ENCODE data around the gene TRMT11.

Gene TRMT11

GRCh38 chr6:126034656-126035055, 48.3 kb downstream of the TRMT11 start:
- H3K36me3 Mint-ChIP-seq (ENCODE audit: low read depth): peaks cover 49% of the 10 kb centered on the region
- ATAC-seq (no peak), DNase-seq (no peak)
- H3K27ac Mint-ChIP-seq: no peak overlapping the region
- H3K9me3 Mint-ChIP-seq: no peaks in the 10 kb centered on the region
- no peaks in the 10 kb centered on the region for H3K4me1 Mint-ChIP-seq
- no peak overlapping the region for H3K4me3 Mint-ChIP-seq
- no peaks in the 10 kb centered on the region for H3K27me3 Mint-ChIP-seq

GRCh38 chr6:126035764-126036163, 49.4 kb downstream of the TRMT11 start:
- no peaks in the 10 kb centered on the region for H3K4me1 Mint-ChIP-seq
- no peaks in the 10 kb centered on the region for H3K9me3 Mint-ChIP-seq
- DNase-seq: no peak
- ATAC-seq: no peak
- H3K27ac Mint-ChIP-seq: no peak overlapping the region
- H3K4me3 Mint-ChIP-seq: no peak overlapping the region
- peaks cover 56% of the 10 kb centered on the region for H3K36me3 Mint-ChIP-seq (ENCODE audit: low read depth)
- H3K27me3 Mint-ChIP-seq: no peaks in the 10 kb centered on the region

GRCh38 chr6:126038234-126038633, 51.9 kb downstream of the TRMT11 start:
- ATAC-seq: no peak
- Mint-ChIP-seq H3K4me1 (no peaks in the 10 kb centered on the region), H3K36me3 (ENCODE audit: low read depth) (peaks cover 63% of the 10 kb centered on the region)

GRCh38 chr6:126039284-126039683, 52.9 kb downstream of the TRMT11 start:
- Mint-ChIP-seq H3K27ac (no peak overlapping the region), H3K4me1 (no peaks in the 10 kb centered on the region), H3K9me3 (no peaks in the 10 kb centered on the region), H3K27me3 (no peaks in the 10 kb centered on the region), H3K36me3 (ENCODE audit: low read depth) (peaks cover 62% of the 10 kb centered on the region), H3K4me3 (no peak overlapping the region)
- ATAC-seq: no peak
- no peak for DNase-seq

More at GRCh38 chr6:126038234-126038633, 51.9 kb downstream of the TRMT11 start:
- DNase-seq: no peak
- H3K27ac Mint-ChIP-seq: no peak overlapping the region
- H3K4me3 Mint-ChIP-seq: no peak overlapping the region
- H3K27me3 Mint-ChIP-seq: no peaks in the 10 kb centered on the region
- H3K9me3 Mint-ChIP-seq: no peaks in the 10 kb centered on the region

- H3K27ac Mint-ChIP-seq: no peak overlapping the region
- no peak overlapping the region for H3K4me3 Mint-ChIP-seq
- no peak for DNase-seq
- no peaks in the 10 kb centered on the region for H3K9me3 Mint-ChIP-seq
- H3K27me3 Mint-ChIP-seq: no peaks in the 10 kb centered on the region
- no peaks in the 10 kb centered on the region for H3K4me1 Mint-ChIP-seq
- peaks cover 61% of the 10 kb centered on the region for H3K36me3 Mint-ChIP-seq (ENCODE audit: low read depth)
- no peak for ATAC-seq
These were observed 54.1 kb downstream of the TRMT11 start for GRCh38 chr6:126040394-126040793.

- Mint-ChIP-seq H3K4me3 (no peak overlapping the region), H3K9me3 (no peaks in the 10 kb centered on the region), H3K4me1 (no peaks in the 10 kb centered on the region), H3K27ac (no peak overlapping the region), H3K27me3 (no peaks in the 10 kb centered on the region), H3K36me3 (ENCODE audit: low read depth) (peaks cover 59% of the 10 kb centered on the region)
- DNase-seq: no peak
- no peak for ATAC-seq
These were observed 54.5 kb downstream of the TRMT11 start for GRCh38 chr6:126040826-126041225.

- no peaks in the 10 kb centered on the region for H3K27me3 Mint-ChIP-seq
- no peak overlapping the region for H3K4me3 Mint-ChIP-seq
- H3K4me1 Mint-ChIP-seq: no peaks in the 10 kb centered on the region
- no peaks in the 10 kb centered on the region for H3K9me3 Mint-ChIP-seq
- H3K36me3 Mint-ChIP-seq (ENCODE audit: low read depth): peaks cover 56% of the 10 kb centered on the region
- no peak for DNase-seq
- no peak for ATAC-seq
- H3K27ac Mint-ChIP-seq: no peak overlapping the region
These were observed 55.2 kb downstream of the TRMT11 start for GRCh38 chr6:126041516-126041915.

- ATAC-seq (no peak), DNase-seq (no peak)
- Mint-ChIP-seq H3K4me3 (no peak overlapping the region), H3K27me3 (no peaks in the 10 kb centered on the region), H3K4me1 (no peaks in the 10 kb centered on the region), H3K27ac (no peak overlapping the region), H3K9me3 (no peaks in the 10 kb centered on the region), H3K36me3 (ENCODE audit: low read depth) (peaks cover 56% of the 10 kb centered on the region)
These were observed 55.7 kb downstream of the TRMT11 start for GRCh38 chr6:126042001-126042419.

- no peaks in the 10 kb centered on the region for H3K27me3 Mint-ChIP-seq
- ATAC-seq (no peak), DNase-seq (no peak)
- no peaks in the 10 kb centered on the region for H3K4me1 Mint-ChIP-seq
- no peak overlapping the region for H3K27ac Mint-ChIP-seq
- no peak overlapping the region for H3K4me3 Mint-ChIP-seq
- H3K36me3 Mint-ChIP-seq (ENCODE audit: low read depth): peaks cover 38% of the 10 kb centered on the region
- no peaks in the 10 kb centered on the region for H3K9me3 Mint-ChIP-seq
These were observed 61.3 kb downstream of the TRMT11 start for GRCh38 chr6:126047648-126048047.

- Mint-ChIP-seq H3K36me3 (ENCODE audit: low read depth) (peaks cover 43% of the 10 kb centered on the region), H3K4me1 (no peaks in the 10 kb centered on the region), H3K27me3 (no peaks in the 10 kb centered on the region), H3K9me3 (no peaks in the 10 kb centered on the region), H3K27ac (no peak overlapping the region), H3K4me3 (no peak overlapping the region)
- DNase-seq (no peak), ATAC-seq (no peak)
These were observed 62.3 kb downstream of the TRMT11 start for GRCh38 chr6:126048635-126049034.

GRCh38 chr6:126050795-126051194, 64.5 kb downstream of the TRMT11 start:
- Mint-ChIP-seq H3K4me3 (no peak overlapping the region), H3K4me1 (no peaks in the 10 kb centered on the region), H3K27me3 (no peaks in the 10 kb centered on the region), H3K27ac (no peak overlapping the region), H3K36me3 (ENCODE audit: low read depth) (peaks cover 39% of the 10 kb centered on the region), H3K9me3 (no peaks in the 10 kb centered on the region)
- DNase-seq (no peak), ATAC-seq (no peak)

GRCh38 chr6:126051791-126052190, 65.5 kb downstream of the TRMT11 start:
- no peaks in the 10 kb centered on the region for H3K27me3 Mint-ChIP-seq
- H3K36me3 Mint-ChIP-seq (ENCODE audit: low read depth): peaks cover 39% of the 10 kb centered on the region
- H3K9me3 Mint-ChIP-seq: no peaks in the 10 kb centered on the region
- H3K4me1 Mint-ChIP-seq: no peaks in the 10 kb centered on the region
- no peak overlapping the region for H3K27ac Mint-ChIP-seq
- no peak overlapping the region for H3K4me3 Mint-ChIP-seq
- ATAC-seq (no peak), DNase-seq (no peak)

- Mint-ChIP-seq H3K4me3 (no peak overlapping the region), H3K4me1 (no peaks in the 10 kb centered on the region)
- no peak for DNase-seq
These were observed 66.1 kb downstream of the TRMT11 start for GRCh38 chr6:126052485-126052884.

GRCh38 chr6:126054258-126054702, 67.9 kb downstream of the TRMT11 start:
- Mint-ChIP-seq H3K4me1 (no peaks in the 10 kb centered on the region), H3K27me3 (no peaks in the 10 kb centered on the region), H3K36me3 (ENCODE audit: low read depth) (peaks cover 32% of the 10 kb centered on the region), H3K4me3 (no peak overlapping the region), H3K27ac (no peak overlapping the region), H3K9me3 (no peaks in the 10 kb centered on the region)
- ATAC-seq (no peak), DNase-seq (no peak)

More at GRCh38 chr6:126052485-126052884, 66.1 kb downstream of the TRMT11 start:
- no peak overlapping the region for H3K27ac Mint-ChIP-seq
- ATAC-seq: no peak
- H3K9me3 Mint-ChIP-seq: no peaks in the 10 kb centered on the region
- no peaks in the 10 kb centered on the region for H3K27me3 Mint-ChIP-seq
- peaks cover 39% of the 10 kb centered on the region for H3K36me3 Mint-ChIP-seq (ENCODE audit: low read depth)

- H3K36me3 Mint-ChIP-seq (ENCODE audit: low read depth): peaks cover 32% of the 10 kb centered on the region
- H3K27ac Mint-ChIP-seq: no peak overlapping the region
- no peak for DNase-seq
- H3K4me3 Mint-ChIP-seq: no peak overlapping the region
- H3K27me3 Mint-ChIP-seq: no peaks in the 10 kb centered on the region
- no peaks in the 10 kb centered on the region for H3K9me3 Mint-ChIP-seq
- no peak for ATAC-seq
- H3K4me1 Mint-ChIP-seq: no peaks in the 10 kb centered on the region
These were observed 68.5 kb downstream of the TRMT11 start for GRCh38 chr6:126054802-126055201.

GRCh38 chr6:126055449-126055848, 69.1 kb downstream of the TRMT11 start:
- Mint-ChIP-seq H3K27me3 (no peaks in the 10 kb centered on the region), H3K36me3 (ENCODE audit: low read depth) (peaks cover 37% of the 10 kb centered on the region), H3K4me3 (no peak overlapping the region), H3K9me3 (no peaks in the 10 kb centered on the region), H3K27ac (no peak overlapping the region), H3K4me1 (no peaks in the 10 kb centered on the region)
- ATAC-seq: no peak
- no peak for DNase-seq

Data from activated naive CD8-positive, alpha-beta T cell treated with anti-CD3 and anti-CD28 coated beads, Interleukin-2, amount 50 U/mL, for 24 hours (primary cell).